Islet of Langerhans (tissue), 1 donor: ENCODE data around the gene LRRC31.

Experiments used
- FAIRE-seq: peaks from one replicate; lab custom pipeline; 2011; peaks lifted over from hg19 to GRCh38; lab: Jason Lieb, UNC

Gene LRRC31

GRCh38 chr3:169813278-169813677, 56.5 kb downstream of the LRRC31 start:
- FAIRE-seq: no peak

GRCh38 chr3:169812332-169813235, 57.2 kb downstream of the LRRC31 start, which contains the start of the genes LRRC34 and LRRIQ4:
Gene LRRC34, minus strand, starts transcription at chr3:169812904. Its CDS starts 356 bp downstream, at chr3:169812548.
Gene LRRIQ4, plus strand, starts transcription at chr3:169812870. Its CDS starts 9,052 bp downstream, at chr3:169821922.
- FAIRE-seq: no peak

GRCh38 chr3:169811631-169812331, 58.0 kb downstream of the LRRC31 start:
- no peak for FAIRE-seq

GRCh38 chr3:169809230-169809795, 60.4 kb downstream of the LRRC31 start:
- no peak for FAIRE-seq

- no peak for FAIRE-seq
Measured at GRCh38 chr3:169804681-169805080, 65.1 kb downstream of the LRRC31 start.

- no peak for FAIRE-seq
Measured at GRCh38 chr3:169792359-169792758, 77.4 kb downstream of the LRRC31 start.

- no peak for FAIRE-seq
Measured at GRCh38 chr3:169790687-169791429, 78.9 kb downstream of the LRRC31 start.

GRCh38 chr3:169790219-169790618, 79.5 kb downstream of the LRRC31 start:
- no peak for FAIRE-seq
